Measurements from ENCODE around the gene ZNF511.

ZNF511 gene

GRCh38 chr10:133336577-133337369, 28.1 kb downstream of the ZNF511 start, which contains the start of gene CALY:
TSS of gene CALY (minus strand) at chr10:133336896. CDS start at chr10:133328989, 7,907 bp downstream.
- no peak for FAIRE-seq

GRCh38 chr10:133337370-133337725, 28.6 kb downstream of the ZNF511 start:
- FAIRE-seq = no peak

- FAIRE-seq = no peak
Measured at GRCh38 chr10:133338080-133339071, 29.7 kb downstream of the ZNF511 start.

- no peak for FAIRE-seq
Measured at GRCh38 chr10:133339708-133340380, 31.1 kb downstream of the ZNF511 start.

- FAIRE-seq = no peak
Measured at GRCh38 chr10:133341983-133342382, 33.3 kb downstream of the ZNF511 start.

- FAIRE-seq = no peak
Measured at GRCh38 chr10:133342942-133343341, 34.2 kb downstream of the ZNF511 start.

GRCh38 chr10:133343558-133343957, 34.8 kb downstream of the ZNF511 start:
- no peak for FAIRE-seq

GRCh38 chr10:133344236-133344635, 35.5 kb downstream of the ZNF511 start:
- FAIRE-seq = no peak

GRCh38 chr10:133346413-133346812, 37.7 kb downstream of the ZNF511 start:
- FAIRE-seq = no peak

- no peak for FAIRE-seq
Measured at GRCh38 chr10:133347710-133348517, 39.2 kb downstream of the ZNF511 start.

GRCh38 chr10:133349160-133349568, 40.5 kb downstream of the ZNF511 start:
- no peak for FAIRE-seq

- FAIRE-seq = no peak
Measured at GRCh38 chr10:133349577-133350011, 40.9 kb downstream of the ZNF511 start.

GRCh38 chr10:133350283-133350949, 41.7 kb downstream of the ZNF511 start:
- no peak for FAIRE-seq

GRCh38 chr10:133350950-133351329, 42.2 kb downstream of the ZNF511 start:
- no peak for FAIRE-seq

- FAIRE-seq = no peak
Measured at GRCh38 chr10:133351408-133352318, 42.9 kb downstream of the ZNF511 start.

- FAIRE-seq = no peak
Measured at GRCh38 chr10:133353202-133353959, 44.7 kb downstream of the ZNF511 start.

- no peak for FAIRE-seq
Measured at GRCh38 chr10:133353988-133354605, 45.4 kb downstream of the ZNF511 start.

GRCh38 chr10:133354672-133355240, 46.0 kb downstream of the ZNF511 start:
- no peak for FAIRE-seq

GRCh38 chr10:133355266-133355665, 46.6 kb downstream of the ZNF511 start:
- FAIRE-seq = no peak

All from islet of Langerhans (tissue), 1 donor.